BE2C (cell line): Measurements from ENCODE around the gene AKAP11.

Experiments used
- DNase-seq: peaks from one replicate; pipeline ENCODE4 v3.0.0-alpha.2; 2020
- H3K27me3 ChIP-seq: fragments of 250-450 bp; sonication (Bioruptor Pico); 2 replicates; pipeline ENCODE4 v1.5.1; 2020; ENCODE audit warnings: mild to moderate bottlenecking
- H3K36me3 ChIP-seq: fragments of 250-450 bp; sonication (Bioruptor Pico); 2 replicates; pipeline ENCODE4 v1.5.1; 2020; ENCODE audit warnings: mild to moderate bottlenecking
- H3K4me1 ChIP-seq: fragments of 250-450 bp; sonication (Bioruptor Pico); 2 replicates; pipeline ENCODE4 v1.5.1; 2020
- H3K4me3 ChIP-seq: 2 replicates; pipeline ENCODE4 v1.5.1; 2011; ENCODE audit warnings: low read depth, low read length
- H3K9me3 ChIP-seq: fragments of 250-450 bp; sonication (Bioruptor Pico); 2 replicates; pipeline ENCODE4 v1.5.1; 2020
- CTCF ChIP-seq: IDR thresholded peaks from 2 replicates; pipeline ENCODE4 v1.5.1; 2012; ENCODE audit warnings: mild to moderate bottlenecking, low read depth, low read length

Gene AKAP11

GRCh38 chr13:42360046-42360574, 88.2 kb downstream of the AKAP11 start:
- Histone ChIP-seq H3K4me3 (no peak overlapping the region), H3K27me3 (no peaks in the 10 kb centered on the region), H3K9me3 (no peaks in the 10 kb centered on the region), H3K4me1 (no peaks in the 10 kb centered on the region), H3K36me3 (no peaks in the 10 kb centered on the region)
- TF ChIP-seq CTCF: no peak
- no peak for DNase-seq

GRCh38 chr13:42361701-42362100, 89.7 kb downstream of the AKAP11 start:
- Histone ChIP-seq H3K4me1 (no peaks in the 10 kb centered on the region), H3K9me3 (no peaks in the 10 kb centered on the region), H3K36me3 (no peaks in the 10 kb centered on the region), H3K4me3 (no peak overlapping the region), H3K27me3 (no peaks in the 10 kb centered on the region)
- no peak for TF ChIP-seq CTCF
- DNase-seq: no peak

GRCh38 chr13:42363941-42364612, 92.1 kb downstream of the AKAP11 start:
- DNase-seq: no peak
- no peaks in the 10 kb centered on the region for H3K4me1 ChIP-seq
- no peaks in the 10 kb centered on the region for H3K36me3 ChIP-seq
- no peak for TF ChIP-seq CTCF
- H3K9me3 ChIP-seq: no peaks in the 10 kb centered on the region
- no peaks in the 10 kb centered on the region; the same call in 1 of the 2 replicates for H3K27me3 ChIP-seq
- H3K4me3 ChIP-seq: no peak overlapping the region

GRCh38 chr13:42364613-42365000, 92.7 kb downstream of the AKAP11 start:
- Histone ChIP-seq H3K4me1 (no peaks in the 10 kb centered on the region), H3K4me3 (no peak overlapping the region), H3K36me3 (no peaks in the 10 kb centered on the region), H3K27me3 (no peaks in the 10 kb centered on the region; the same call in 1 of the 2 replicates), H3K9me3 (no peaks in the 10 kb centered on the region)
- TF ChIP-seq CTCF: no peak
- no peak for DNase-seq

GRCh38 chr13:42367831-42368230, 95.9 kb downstream of the AKAP11 start:
- H3K36me3 ChIP-seq: no peaks in the 10 kb centered on the region
- no peak for TF ChIP-seq CTCF
- DNase-seq: no peak
- H3K27me3 ChIP-seq: no peaks in the 10 kb centered on the region; the same call in 1 of the 2 replicates
- no peaks in the 10 kb centered on the region for H3K4me1 ChIP-seq
- H3K9me3 ChIP-seq: no peaks in the 10 kb centered on the region
- no peak overlapping the region for H3K4me3 ChIP-seq

- no peak for DNase-seq
- H3K9me3 ChIP-seq: no peaks in the 10 kb centered on the region
- no peak overlapping the region for H3K4me3 ChIP-seq
- no peaks in the 10 kb centered on the region for H3K36me3 ChIP-seq
- TF ChIP-seq CTCF: no peak
- H3K27me3 ChIP-seq: no peaks in the 10 kb centered on the region; the same call in 1 of the 2 replicates
- no peaks in the 10 kb centered on the region for H3K4me1 ChIP-seq
Measured at GRCh38 chr13:42369071-42369797, 97.3 kb downstream of the AKAP11 start.
